Mesendoderm (in vitro differentiated cells): ENCODE data around the gene ALPK1.
"Not testable (repeated sequence)": the region's sequence is repeated elsewhere in the genome, so short reads cannot be mapped to it uniquely, and the experiment has no call there.

Experiments
- DNase-seq: peaks from one replicate; pipeline ENCODE4 v3.0.0; 2013
- H2AK5ac ChIP-seq: 2 replicates; pipeline ENCODE4 v1.6.1; 2013; ENCODE audit warnings: low read length, inconsistent platforms
- H2BK120ac ChIP-seq: 2 replicates; pipeline ENCODE4 v1.6.1; 2013; ENCODE audit warnings: low read depth, mild to moderate bottlenecking, low read length, moderate library complexity, mixed read lengths
- H2BK15ac ChIP-seq: replicated peaks from 2 replicates; pipeline ENCODE4 v1.6.1; 2013; ENCODE audit warnings: low read depth, mild to moderate bottlenecking, moderate library complexity
- H2BK5ac ChIP-seq: 2 replicates; pipeline ENCODE4 v1.6.1; 2013; ENCODE audit warnings: low read length, inconsistent platforms
- H3K18ac ChIP-seq: 2 replicates; pipeline ENCODE4 v1.6.1; 2013; ENCODE audit warnings: mild to moderate bottlenecking, low read length, mixed read lengths
- H3K23ac ChIP-seq: one replicate; pipeline ENCODE4 v1.6.1; 2013; ENCODE audit warnings: low read length
- H3K27ac ChIP-seq: 2 replicates; pipeline ENCODE4 v1.5.1; 2013; ENCODE audit warnings: low read depth, mild to moderate bottlenecking, inconsistent platforms, low read length, moderate library complexity
- H3K27me3 ChIP-seq: 2 replicates; pipeline ENCODE4 v1.6.1; 2013; ENCODE audit warnings: low read length, control low read depth, mild to moderate bottlenecking, inconsistent platforms; ENCODE audit not compliant: insufficient read depth, poor library complexity
- H3K36me3 ChIP-seq: 2 replicates; pipeline ENCODE4 v1.6.1; 2013; ENCODE audit warnings: low read length, inconsistent platforms; ENCODE audit not compliant: control insufficient read depth, insufficient read depth
- H3K4ac ChIP-seq: one replicate; pipeline ENCODE4 v1.6.1; 2013; ENCODE audit warnings: low read depth, mild to moderate bottlenecking, low read length, moderate library complexity
- H3K4me1 ChIP-seq: 2 replicates; pipeline ENCODE4 v1.6.1; 2013; ENCODE audit warnings: low read depth, low read length, inconsistent platforms; ENCODE audit not compliant: control insufficient read depth
- H3K4me2 ChIP-seq: 2 replicates; pipeline ENCODE4 v1.6.1; 2013; ENCODE audit warnings: low read length
- H3K4me3 ChIP-seq: 2 replicates; pipeline ENCODE4 v1.5.1; 2013; ENCODE audit warnings: mild to moderate bottlenecking, low read length
- H3K56ac ChIP-seq: one replicate; pipeline ENCODE4 v1.6.1; 2013; ENCODE audit warnings: low read length
- H3K79me1 ChIP-seq: 2 replicates; pipeline ENCODE4 v1.6.1; 2013; ENCODE audit warnings: low read length, inconsistent platforms
- H3K79me2 ChIP-seq: 2 replicates; pipeline ENCODE4 v1.6.1; 2013; ENCODE audit warnings: mild to moderate bottlenecking, low read length; ENCODE audit not compliant: control insufficient read depth, insufficient read depth
- H3K9ac ChIP-seq: 2 replicates; pipeline ENCODE4 v1.6.1; 2013; ENCODE audit warnings: low read length, inconsistent platforms
- H4K5ac ChIP-seq: one replicate; pipeline ENCODE4 v1.6.1; 2013; ENCODE audit warnings: low read length
- H4K8ac ChIP-seq: one replicate; pipeline ENCODE4 v1.6.1; 2013; ENCODE audit warnings: low read depth, mild to moderate bottlenecking, control low read depth, low read length, moderate library complexity
- WGBS: extraction: QIAGEN DNeasy Blood & Tissue Kit; methylation state at CpG from one replicate; pipeline ENCODE4 v1.1.7; 2013; ENCODE audit warnings: low lambda C conversion rate, missing lambda C conversion rate; ENCODE audit not compliant: insufficient coverage; ENCODE audit errors: extremely low coverage; 5-methylcytosine and 5-hydroxymethylcytosine counted together

The ALPK1 gene

DNA sequence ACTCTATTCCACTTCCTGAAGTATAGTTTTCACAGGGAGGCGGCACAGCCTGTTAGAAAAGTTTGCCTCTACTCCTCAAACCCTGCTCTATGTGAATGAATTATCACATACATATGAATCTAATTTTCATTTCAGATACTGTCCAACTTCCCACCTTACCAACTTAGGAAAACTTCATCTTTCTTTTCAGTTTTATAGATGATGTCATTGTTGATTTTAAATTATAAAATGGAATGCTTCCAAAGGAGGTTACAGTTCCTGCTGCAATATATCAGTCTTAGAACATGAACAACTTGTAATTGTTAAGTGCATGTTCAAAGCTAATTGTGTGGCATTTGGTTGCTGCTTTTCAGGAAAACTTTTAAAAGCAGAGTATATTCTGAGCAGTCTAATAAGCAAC, 126.4 kb downstream of the ALPK1 start:
- H3K4ac ChIP-seq: no peak overlapping the region

DNA sequence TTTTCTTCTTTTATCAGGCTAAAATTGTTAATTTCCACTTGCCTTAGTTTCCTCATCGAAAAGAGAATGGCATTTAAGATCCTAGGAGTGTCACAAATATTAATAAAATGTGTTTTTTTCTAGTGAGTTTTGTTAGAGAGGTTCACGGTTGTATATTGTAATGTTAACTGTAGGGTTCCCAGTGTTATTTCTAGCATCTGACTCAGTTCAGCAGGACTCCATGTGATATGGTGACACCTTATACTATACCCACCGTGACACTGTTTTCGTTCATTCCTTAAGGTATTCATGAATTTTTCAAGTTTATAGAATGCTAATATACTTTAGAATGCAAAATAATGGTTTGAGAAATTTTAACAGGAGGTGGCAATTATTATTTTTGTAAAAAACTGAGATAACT, 128.7 kb downstream of the ALPK1 start:
- H3K4me1 ChIP-seq: no peaks in the 10 kb centered on the region
- no peaks in the 10 kb centered on the region for H3K27me3 ChIP-seq
- H3K18ac ChIP-seq: no peak overlapping the region
- no peaks in the 10 kb centered on the region for H3K79me2 ChIP-seq
- no peak overlapping the region for H3K56ac ChIP-seq
- no peak overlapping the region for H3K4ac ChIP-seq
- no peak overlapping the region for H2AK5ac ChIP-seq
- H3K23ac ChIP-seq: no peak overlapping the region
- no peaks in the 10 kb centered on the region for H3K79me1 ChIP-seq
- DNase-seq: no peak
- H3K9ac ChIP-seq: no peak overlapping the region
- H3K27ac ChIP-seq: no peak overlapping the region
- H2BK5ac ChIP-seq: no peak overlapping the region
- no CpG with 5 or more reads among the region's 4 CpGs for WGBS
- H4K5ac ChIP-seq: no peak overlapping the region
- H3K4me2 ChIP-seq: no peak overlapping the region
- no peak overlapping the region for H3K4me3 ChIP-seq
- no peaks in the 10 kb centered on the region for H3K36me3 ChIP-seq
- H2BK120ac ChIP-seq: no peak overlapping the region
- H2BK15ac ChIP-seq: no peak overlapping the region
- no peak overlapping the region for H4K8ac ChIP-seq

More for the DNA sequence above, 126.4 kb downstream of the ALPK1 start:
- no peaks in the 10 kb centered on the region for H3K79me1 ChIP-seq
- WGBS: no CpG with 5 or more reads among the region's 1 CpG
- H3K23ac ChIP-seq: no peak overlapping the region
- no peak overlapping the region for H3K18ac ChIP-seq
- H3K9ac ChIP-seq: no peak overlapping the region
- no peak overlapping the region for H3K27ac ChIP-seq
- H3K36me3 ChIP-seq: no peaks in the 10 kb centered on the region
- no peaks in the 10 kb centered on the region for H3K27me3 ChIP-seq
- DNase-seq: no peak
- H2BK5ac ChIP-seq: no peak overlapping the region
- H4K8ac ChIP-seq: no peak overlapping the region
- no peak overlapping the region for H2BK15ac ChIP-seq
- no peak overlapping the region for H3K4me2 ChIP-seq
- H3K56ac ChIP-seq: no peak overlapping the region
- H3K79me2 ChIP-seq: no peaks in the 10 kb centered on the region
- no peak overlapping the region for H4K5ac ChIP-seq
- no peaks in the 10 kb centered on the region for H3K4me1 ChIP-seq
- H2BK120ac ChIP-seq: no peak overlapping the region
- H3K4me3 ChIP-seq: no peak overlapping the region
- H2AK5ac ChIP-seq: no peak overlapping the region

DNA sequence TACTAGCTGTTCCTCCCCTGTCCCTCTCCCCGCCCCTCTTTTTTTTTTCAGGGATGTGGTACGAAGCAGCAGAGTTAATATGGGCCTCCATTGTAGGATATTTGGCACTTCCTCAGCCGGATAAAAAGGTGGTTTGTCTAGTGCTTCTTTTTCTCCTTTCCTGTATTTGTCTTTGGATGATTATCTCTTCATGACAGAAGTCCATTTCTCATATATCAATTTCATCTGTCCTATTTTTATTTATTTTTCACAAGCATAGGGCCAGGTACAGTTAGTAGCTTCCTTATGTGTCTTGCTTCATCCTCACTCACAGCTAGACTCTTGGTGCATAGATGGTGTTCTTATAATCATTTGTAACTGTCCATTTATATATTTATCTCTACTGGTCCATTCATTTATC, 129.2 kb downstream of the ALPK1 start:
- Histone ChIP-seq H3K27me3 (no peaks in the 10 kb centered on the region), H4K8ac (no peak overlapping the region), H4K5ac (no peak overlapping the region), H3K4me1 (no peaks in the 10 kb centered on the region), H2BK5ac (no peak overlapping the region), H3K27ac (no peak overlapping the region), H3K4ac (no peak overlapping the region), H3K36me3 (no peaks in the 10 kb centered on the region), H3K23ac (no peak overlapping the region), H2BK15ac (no peak overlapping the region), H3K79me2 (no peaks in the 10 kb centered on the region), H3K9ac (no peak overlapping the region), H2AK5ac (no peak overlapping the region), H3K18ac (no peak overlapping the region), H3K79me1 (no peaks in the 10 kb centered on the region), H2BK120ac (no peak overlapping the region), H3K4me2 (no peak overlapping the region), H3K4me3 (no peak overlapping the region), H3K56ac (no peak overlapping the region)
- WGBS: no CpG with 5 or more reads among the region's 3 CpGs
- no peak for DNase-seq

DNA sequence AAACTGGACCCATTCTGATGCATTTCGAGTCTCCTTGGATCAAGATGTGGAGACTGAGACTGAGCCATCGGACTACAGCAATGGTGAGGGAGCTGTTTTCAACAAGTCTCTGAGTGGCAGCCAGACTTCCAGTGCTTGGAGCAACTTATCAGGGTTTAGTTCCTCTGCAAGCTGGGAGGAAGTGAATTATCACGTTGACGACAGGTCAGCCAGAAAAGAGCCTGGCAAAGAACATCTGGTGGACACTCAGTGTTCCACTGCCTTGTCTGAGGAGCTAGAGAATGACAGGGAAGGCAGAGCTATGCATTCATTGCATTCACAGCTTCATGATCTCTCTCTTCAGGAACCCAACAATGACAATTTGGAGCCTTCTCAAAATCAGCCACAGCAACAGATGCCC, 134.0 kb downstream of the ALPK1 start:
- no CpG with 5 or more reads among the region's 4 CpGs for WGBS
- no peak overlapping the region for H3K4ac ChIP-seq
- no peak overlapping the region for H4K5ac ChIP-seq
- H3K27ac ChIP-seq: no peak overlapping the region
- no peak overlapping the region for H3K4me2 ChIP-seq
- H3K79me2 ChIP-seq: no peaks in the 10 kb centered on the region
- no peaks in the 10 kb centered on the region for H3K4me1 ChIP-seq
- no peak for DNase-seq
- H3K4me3 ChIP-seq: no peak overlapping the region
- H3K56ac ChIP-seq: no peak overlapping the region
- H2BK5ac ChIP-seq: no peak overlapping the region
- no peak overlapping the region for H2BK120ac ChIP-seq
- H3K27me3 ChIP-seq: no peaks in the 10 kb centered on the region
- no peaks in the 10 kb centered on the region for H3K36me3 ChIP-seq
- no peak overlapping the region for H2AK5ac ChIP-seq
- H3K9ac ChIP-seq: no peak overlapping the region
- no peak overlapping the region for H4K8ac ChIP-seq
- no peak overlapping the region for H3K18ac ChIP-seq
- H2BK15ac ChIP-seq: no peak overlapping the region
- H3K79me1 ChIP-seq: no peaks in the 10 kb centered on the region
- no peak overlapping the region for H3K23ac ChIP-seq

DNA sequence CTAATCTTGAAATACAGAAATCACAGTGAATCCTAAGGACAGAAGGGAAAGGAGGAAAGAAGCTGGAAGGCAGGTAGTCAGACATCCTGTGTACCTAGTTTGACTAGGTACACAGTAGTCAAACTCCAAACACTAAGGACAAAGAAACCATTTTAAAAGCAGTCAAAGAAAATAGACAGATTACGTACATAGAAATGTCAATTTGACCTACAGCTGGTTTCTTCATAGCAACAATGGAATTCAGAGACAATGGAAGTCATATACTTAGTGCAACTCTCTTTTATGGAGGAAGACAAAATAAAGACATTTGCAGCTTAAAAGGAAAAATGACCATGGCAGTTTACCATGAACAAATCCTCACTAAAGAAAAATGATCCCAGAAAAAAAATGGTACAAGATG, 139.8 kb downstream of the ALPK1 start:
- H3K79me1 ChIP-seq: no peaks in the 10 kb centered on the region
- H2AK5ac ChIP-seq: no peak overlapping the region
- H3K27ac ChIP-seq: no peak overlapping the region
- no peak for DNase-seq
- no peak overlapping the region for H4K8ac ChIP-seq
- no peaks in the 10 kb centered on the region for H3K27me3 ChIP-seq
- H3K36me3 ChIP-seq: no peaks in the 10 kb centered on the region
- H3K56ac ChIP-seq: no peak overlapping the region
- H3K23ac ChIP-seq: no peak overlapping the region
- no peak overlapping the region for H3K4me2 ChIP-seq
- H2BK5ac ChIP-seq: no peak overlapping the region
- H4K5ac ChIP-seq: no peak overlapping the region
- H3K4me1 ChIP-seq: no peaks in the 10 kb centered on the region
- no peak overlapping the region for H3K9ac ChIP-seq
- H2BK15ac ChIP-seq: no peak overlapping the region
- no peak overlapping the region for H3K4ac ChIP-seq
- H2BK120ac ChIP-seq: no peak overlapping the region
- no peak overlapping the region for H3K18ac ChIP-seq
- H3K79me2 ChIP-seq: no peaks in the 10 kb centered on the region
- H3K4me3 ChIP-seq: no peak overlapping the region
- no CpG with 5 or more reads among the region's 1 CpG for WGBS

DNA sequence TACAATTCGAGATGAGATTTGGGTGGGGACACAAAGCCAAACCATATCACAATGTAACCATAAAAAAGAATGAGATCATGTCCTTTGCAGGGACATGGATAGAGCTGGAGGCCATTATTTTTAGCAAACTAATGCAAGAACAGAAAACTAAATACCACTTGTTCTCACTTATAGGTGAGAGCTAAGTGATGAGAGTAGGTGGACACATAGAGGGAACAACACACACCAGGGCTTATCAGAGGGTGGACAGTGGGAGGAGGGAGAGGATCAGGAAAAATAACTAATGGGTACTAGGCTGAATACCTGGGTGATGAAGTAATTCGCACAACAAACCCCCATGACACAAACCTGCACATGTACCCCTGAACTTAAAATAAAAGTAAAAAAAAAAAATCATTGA, 145.1 kb downstream of the ALPK1 start:
- H3K79me1 ChIP-seq, H3K4me3 ChIP-seq, H4K8ac ChIP-seq, H3K27me3 ChIP-seq, H3K23ac ChIP-seq, H3K4me1 ChIP-seq, H4K5ac ChIP-seq, H3K56ac ChIP-seq, H3K79me2 ChIP-seq, H3K18ac ChIP-seq, H3K9ac ChIP-seq, H2BK15ac ChIP-seq, H2BK120ac ChIP-seq, H3K4me2 ChIP-seq, DNase-seq, H2AK5ac ChIP-seq, H3K36me3 ChIP-seq, H3K4ac ChIP-seq, H2BK5ac ChIP-seq, H3K27ac ChIP-seq: not testable (repeated sequence)
- no CpG with 5 or more reads among the region's 2 CpGs for WGBS
